SK-N-SH (cell line): ENCODE results near the gene GALNT18. TPM values are rescaled to one million over a fixed set of nuclear protein-coding genes. Genes with fewer than 3 reads are reported as not detected.

Experiments
- CTCF ChIA-PET: fragments of 300-600, 350-600 bp; formaldehyde crosslinking; extraction: SDS; loops from one replicate; lab custom pipeline; 2021; lab: Yijun Ruan, JAX
- POLR2A ChIA-PET: fragments of 350-600 bp; sonication (Branson Sonifier 250); formaldehyde crosslinking; extraction: SDS; loops from one replicate; lab custom pipeline; 2020; ENCODE audit warnings: antibody characterized with exemption, inconsistent platforms; lab: Yijun Ruan, JAX
- DNase-seq: peaks from one replicate; pipeline ENCODE4 v3.0.0; 2012
- H2AFZ ChIP-seq: fragments of 200-600 bp; sonication (generic); 2 replicates; pipeline ENCODE4 v1.8.1; 2016; ENCODE audit warnings: antibody characterized with exemption, mild to moderate bottlenecking, low read depth
- H3F3A ChIP-seq: fragments of 200-600 bp; sonication (generic); replicated peaks from 2 replicates; pipeline ENCODE3; 2016; ENCODE audit warnings: antibody characterized with exemption, mild to moderate bottlenecking; ENCODE audit not compliant: insufficient read depth
- H3K27ac ChIP-seq, 2 experiments: fragments of 200-500 bp in 1 of 2; fragments of 200-600 bp in 1 of 2; sonication (Bioruptor generic) in 1 of 2; sonication (generic), shearing (Covaris generic) in 1 of 2; 2 replicates each; pipeline versions ENCODE4 v1.5.1 to v1.6.1; 2014 to 2016; ENCODE audit warnings: low read depth in 2 of 2, inconsistent platforms in 1 of 2, low read length in 1 of 2, mild to moderate bottlenecking in 1 of 2, mixed read lengths in 1 of 2
- H3K27me3 ChIP-seq: fragments of 200-600 bp; sonication (generic), shearing (Covaris generic); 2 replicates; pipeline ENCODE4 v1.6.1; 2016; ENCODE audit warnings: mixed run types; ENCODE audit not compliant: insufficient read depth
- H3K36me3 ChIP-seq, 2 experiments: fragments of 200-500 bp in 1 of 2; fragments of 200-600 bp in 1 of 2; sonication (Bioruptor generic) in 1 of 2; sonication (generic) in 1 of 2; replicated peaks in 1 of 2; 2 replicates each; pipeline versions ENCODE3 to v1.5.1; 2014 to 2016; ENCODE audit warnings: low read length in 1 of 2, mild to moderate bottlenecking in 1 of 2; ENCODE audit not compliant: insufficient read depth in 2 of 2, control insufficient read depth in 1 of 2
- H3K4me1 ChIP-seq, 2 experiments: fragments of 200-500 bp in 1 of 2; fragments of 200-600 bp in 1 of 2; sonication (Bioruptor generic) in 1 of 2; sonication (generic), shearing (Covaris generic) in 1 of 2; 2 replicates each; pipeline versions ENCODE4 v1.5.1 to v1.6.1; 2014 to 2016; ENCODE audit warnings: low read depth in 1 of 2, low read length in 1 of 2, mixed run types in 1 of 2; ENCODE audit not compliant: insufficient read depth in 2 of 2, control insufficient read depth in 1 of 2
- H3K4me2 ChIP-seq: fragments of 200-600 bp; sonication (generic), shearing (Covaris generic); 2 replicates; pipeline ENCODE4 v1.6.1; 2017; ENCODE audit warnings: mixed run types
- H3K4me3 ChIP-seq, 2 experiments: fragments of 200-500 bp in 1 of 2; fragments of 200-600 bp in 1 of 2; sonication (Bioruptor generic) in 1 of 2; sonication (generic), shearing (Covaris generic) in 1 of 2; 2 replicates each; pipeline versions ENCODE4 v1.5.1 to v1.8.1; 2014 to 2016; ENCODE audit warnings: low read depth in 2 of 2, inconsistent platforms in 1 of 2, low read length in 1 of 2, mild to moderate bottlenecking in 1 of 2, mixed read lengths in 1 of 2, moderate library complexity in 1 of 2
- H3K79me2 ChIP-seq: fragments of 200-600 bp; sonication (generic); 2 replicates; pipeline ENCODE4 v1.8.1; 2017; ENCODE audit warnings: mild to moderate bottlenecking; ENCODE audit not compliant: insufficient read depth
- H3K9ac ChIP-seq: fragments of 200-600 bp; sonication (generic); 2 replicates; pipeline ENCODE4 v1.6.1; 2017; ENCODE audit warnings: mixed run types
- H3K9me2 ChIP-seq: fragments of 200-600 bp; sonication (generic); 2 replicates; pipeline ENCODE4 v1.6.1; 2017; ENCODE audit warnings: mixed run types
- H3K9me3 ChIP-seq: fragments of 200-600 bp; sonication (generic); 2 replicates; pipeline ENCODE4 v1.6.1; 2017; ENCODE audit warnings: mixed run types, mild to moderate bottlenecking, moderate library complexity
- H4K20me1 ChIP-seq: fragments of 200-600 bp; sonication (generic); 2 replicates; pipeline ENCODE4 v1.6.1; 2017; ENCODE audit warnings: mild to moderate bottlenecking, mixed run types; ENCODE audit not compliant: insufficient read depth
- CHD2 ChIP-seq: fragments of 150-350 bp; IDR thresholded peaks from 2 replicates; pipeline ENCODE4 v1.6.1; 2018; ENCODE audit warnings: low read length; ENCODE audit not compliant: partially characterized antibody
- EP300 ChIP-seq, 2 experiments: IDR thresholded peaks; 2 replicates each; pipeline versions ENCODE4 v1.4.0 to v1.6.1; 2012; ENCODE audit warnings: borderline replicate concordance in 1 of 2, low read depth in 1 of 2, low read length in 1 of 2
- EZH2phosphoT487 ChIP-seq: fragments of 200-600 bp; sonication (generic); IDR thresholded peaks from 2 replicates; pipeline ENCODE4 v1.6.1; 2017; ENCODE audit warnings: low read depth, mixed run types, mild to moderate bottlenecking, antibody characterized with exemption, moderate library complexity, borderline replicate concordance
- FOSL2 ChIP-seq: IDR thresholded peaks from 2 replicates; pipeline ENCODE4 v1.4.0; 2012; ENCODE audit warnings: low read depth, mild to moderate bottlenecking, moderate library complexity, borderline replicate concordance
- FOXM1 ChIP-seq: IDR thresholded peaks from 2 replicates; pipeline ENCODE4 v1.4.0; 2012; ENCODE audit warnings: low read depth, mild to moderate bottlenecking
- GATA2 ChIP-seq: sonication (generic); formaldehyde crosslinking; IDR thresholded peaks from 2 replicates; pipeline ENCODE4 v1.5.0; 2020; ENCODE audit warnings: mild to moderate bottlenecking, missing genetic modification reagents
- JUND ChIP-seq: IDR thresholded peaks from 2 replicates; pipeline ENCODE4 v1.4.0; 2012
- MAX ChIP-seq: IDR thresholded peaks from 2 replicates; pipeline ENCODE4 v1.4.0; 2012; ENCODE audit warnings: low read depth
- MEF2A ChIP-seq: IDR thresholded peaks from 2 replicates; pipeline ENCODE4 v1.4.0; 2012; ENCODE audit warnings: low read depth, borderline replicate concordance
- MXI1 ChIP-seq: IDR thresholded peaks from 2 replicates; pipeline ENCODE4 v1.6.1; 2012; ENCODE audit warnings: mild to moderate bottlenecking, low read depth, low read length, improper control_type of control experiment
- NFIC ChIP-seq: IDR thresholded peaks from 2 replicates; pipeline ENCODE4 v1.4.0; 2012; ENCODE audit warnings: borderline replicate concordance
- NRF1 ChIP-seq: IDR thresholded peaks from 2 replicates; pipeline ENCODE4 v1.6.1; 2012; ENCODE audit warnings: low read depth, mild to moderate bottlenecking, low read length
- PBX3 ChIP-seq: IDR thresholded peaks from 2 replicates; pipeline ENCODE4; 2012
- POLR2AphosphoS5 ChIP-seq: IDR thresholded peaks from 2 replicates; pipeline ENCODE4 v1.6.1; 2012; ENCODE audit warnings: low read depth, low read length
- RAD21 ChIP-seq: IDR thresholded peaks from 2 replicates; pipeline ENCODE4 v1.6.1; 2012; ENCODE audit warnings: mild to moderate bottlenecking, low read length
- RCOR1 ChIP-seq: fragments of 150-350 bp; IDR thresholded peaks from 2 replicates; pipeline ENCODE4 v1.6.1; 2017; ENCODE audit warnings: antibody characterized with exemption, low read length
- RFX5 ChIP-seq: IDR thresholded peaks from 2 replicates; pipeline ENCODE4 v1.6.1; 2012; ENCODE audit warnings: mild to moderate bottlenecking, improper control_type of control experiment, low read length
- SIN3A ChIP-seq: IDR thresholded peaks from 2 replicates; pipeline ENCODE4 v1.6.1; 2012; ENCODE audit warnings: low read depth, mild to moderate bottlenecking, low read length, moderate library complexity, borderline replicate concordance
- SMC3 ChIP-seq: IDR thresholded peaks from 2 replicates; pipeline ENCODE4 v1.6.1; 2012; ENCODE audit warnings: low read depth, low read length, improper control_type of control experiment
- TAF1 ChIP-seq: IDR thresholded peaks from 2 replicates; pipeline ENCODE4 v1.6.1; 2012; ENCODE audit warnings: low read depth, mild to moderate bottlenecking, low read length, moderate library complexity, borderline replicate concordance
- TEAD4 ChIP-seq: IDR thresholded peaks from 2 replicates; pipeline ENCODE4 v1.4.0; 2012; ENCODE audit warnings: mild to moderate bottlenecking, borderline replicate concordance; ENCODE audit not compliant: insufficient read depth
- USF1 ChIP-seq: IDR thresholded peaks from 2 replicates; pipeline ENCODE4 v1.4.0; 2012; ENCODE audit warnings: low read depth, borderline replicate concordance
- YY1 ChIP-seq: IDR thresholded peaks from 2 replicates; pipeline ENCODE4 v1.4.0; 2012; ENCODE audit warnings: low read depth, mild to moderate bottlenecking
- WGBS: methylation state at CpG from one replicate; pipeline ENCODE4 v1.1.6; 2017; ENCODE audit warnings: low lambda C conversion rate; 5-methylcytosine and 5-hydroxymethylcytosine counted together
- polyA plus RNA-seq, 3 experiments: library from polyadenylated mRNA; depleted of rRNA; stranded (reverse); fragments of >200 nt; gene quantifications; 2 replicates each; pipeline ENCODE4 v1.2.3, GENCODE V29; 2012
- TF ChIP-seq, protein P1 (sequence below): fragments of 150-350 bp; IDR thresholded peaks from 2 replicates; pipeline ENCODE4 v1.6.1; 2016; ENCODE audit warnings: mild to moderate bottlenecking, low read depth, low read length

The GALNT18 gene
- polyA plus RNA-seq, 1 of the 3 experiments (the other 2 are of a cell fraction) = 0.64 TPM

GRCh38 chr11:11589437-11589836 lies 32.4 kb downstream of the GALNT18 start:
- H3K36me3 ChIP-seq = no peaks in the 10 kb centered on the region
- no peaks in the 10 kb centered on the region for H3K9me3 ChIP-seq
- no peak for TF ChIP-seq FOXM1
- no peak for TF ChIP-seq MEF2A
- TF ChIP-seq POLR2AphosphoS5 = no peak
- no peak for TF ChIP-seq RCOR1
- TF ChIP-seq CHD2 = no peak
- no peak for TF ChIP-seq JUND
- no peak for TF ChIP-seq SIN3A
- no peak for TF ChIP-seq PBX3
- no peak for TF ChIP-seq MXI1
- TF ChIP-seq NFIC = no peak
- no peak for TF ChIP-seq RAD21
- TF ChIP-seq EP300 (IDR thresholded peaks at IDR 0.05; ENCODE audit: borderline replicate concordance in 1 of 2, low read depth in 1 of 2, low read length in 1 of 2) = no peak
- no peak for TF ChIP-seq MAX
- TF ChIP-seq YY1 = no peak
- TF ChIP-seq USF1 = no peak
- TF ChIP-seq FOSL2 = no peak
- TF ChIP-seq, protein P1, sequence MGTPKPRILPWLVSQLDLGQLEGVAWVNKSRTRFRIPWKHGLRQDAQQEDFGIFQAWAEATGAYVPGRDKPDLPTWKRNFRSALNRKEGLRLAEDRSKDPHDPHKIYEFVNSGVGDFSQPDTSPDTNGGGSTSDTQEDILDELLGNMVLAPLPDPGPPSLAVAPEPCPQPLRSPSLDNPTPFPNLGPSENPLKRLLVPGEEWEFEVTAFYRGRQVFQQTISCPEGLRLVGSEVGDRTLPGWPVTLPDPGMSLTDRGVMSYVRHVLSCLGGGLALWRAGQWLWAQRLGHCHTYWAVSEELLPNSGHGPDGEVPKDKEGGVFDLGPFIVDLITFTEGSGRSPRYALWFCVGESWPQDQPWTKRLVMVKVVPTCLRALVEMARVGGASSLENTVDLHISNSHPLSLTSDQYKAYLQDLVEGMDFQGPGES = no peak
- no peaks in the 10 kb centered on the region for H4K20me1 ChIP-seq
- no peak overlapping the region for H2AFZ ChIP-seq
- H3K4me1 ChIP-seq = peaks cover 0 to 4% of the 10 kb centered on the region in 2 experiments; a peak in 1 of 4 replicates
- no peaks in the 10 kb centered on the region for H3K9me2 ChIP-seq
- H3K4me2 ChIP-seq = no peak overlapping the region
- no peak overlapping the region for H3K9ac ChIP-seq
- H3K79me2 ChIP-seq = no peaks in the 10 kb centered on the region
- CTCF ChIA-PET = interaction anchor here (1.0 kb wide), 1 partner anchor 10 kb away, joined by 3 read pairs; no protein-coding TSS in a partner anchor
- no peak for DNase-seq
- WGBS = 49% methylated on average over 4 of the region's 4 CpGs
- POLR2A ChIA-PET = no interaction called here
- H3K27me3 ChIP-seq = no peaks in the 10 kb centered on the region
- no peak overlapping the region for H3K27ac ChIP-seq
- no peak overlapping the region for H3K4me3 ChIP-seq
- peaks cover 5% of the 10 kb centered on the region for H3F3A ChIP-seq

GRCh38 chr11:11588891-11589290 lies 32.9 kb downstream of the GALNT18 start:
- DNase-seq = no peak
- no peaks in the 10 kb centered on the region for H3K79me2 ChIP-seq
- H3K9me3 ChIP-seq = no peaks in the 10 kb centered on the region
- TF ChIP-seq TAF1 = no peak
- no peak for TF ChIP-seq YY1
- no peak for TF ChIP-seq RCOR1
- TF ChIP-seq EZH2phosphoT487 = no peak
- TF ChIP-seq NRF1 = no peak
- no peak for TF ChIP-seq RAD21
- no peak for TF ChIP-seq SIN3A
- TF ChIP-seq MEF2A = no peak
- no peak for TF ChIP-seq GATA2
- no peak for TF ChIP-seq POLR2AphosphoS5
- TF ChIP-seq SMC3 = no peak
- no peak for TF ChIP-seq TEAD4
- TF ChIP-seq EP300 (IDR thresholded peaks at IDR 0.05; ENCODE audit: borderline replicate concordance in 1 of 2, low read depth in 1 of 2, low read length in 1 of 2) = no peak
- TF ChIP-seq RFX5 = no peak
- H3K4me1 ChIP-seq = peaks cover 0 to 4% of the 10 kb centered on the region in 2 experiments; a peak in 1 of 4 replicates
- H3K4me3 ChIP-seq = no peak overlapping the region
- no peaks in the 10 kb centered on the region for H3K36me3 ChIP-seq
- no peaks in the 10 kb centered on the region for H3K27me3 ChIP-seq
- no peak overlapping the region for H3K4me2 ChIP-seq
- peaks cover 5% of the 10 kb centered on the region for H3F3A ChIP-seq
- H3K9ac ChIP-seq = no peak overlapping the region
- H3K27ac ChIP-seq = no peak overlapping the region
- WGBS = 82% methylated on average over 1 of the region's 1 CpG
- no peaks in the 10 kb centered on the region for H3K9me2 ChIP-seq
- H2AFZ ChIP-seq = no peak overlapping the region
- POLR2A ChIA-PET = no interaction called here
- CTCF ChIA-PET = interaction anchor here (1.0 kb wide), 1 partner anchor 11 kb away, joined by 3 read pairs; no protein-coding TSS in a partner anchor
- no peaks in the 10 kb centered on the region for H4K20me1 ChIP-seq
